ENCODE data around the gene METTL17. TPM values are rescaled to one million over a fixed set of nuclear protein-coding genes. Genes with fewer than 3 reads are reported as not detected.
"Not testable (repeated sequence)": the region's sequence is repeated elsewhere in the genome, so short reads cannot be mapped to it uniquely, and the experiment has no call there.

Gene METTL17
- total and polyA plus RNA-seq, 2 donors (not counting 3 experiments of a cell fraction or from before 2014, with no cell fraction given): 60.6 to 90.6 TPM

DNA sequence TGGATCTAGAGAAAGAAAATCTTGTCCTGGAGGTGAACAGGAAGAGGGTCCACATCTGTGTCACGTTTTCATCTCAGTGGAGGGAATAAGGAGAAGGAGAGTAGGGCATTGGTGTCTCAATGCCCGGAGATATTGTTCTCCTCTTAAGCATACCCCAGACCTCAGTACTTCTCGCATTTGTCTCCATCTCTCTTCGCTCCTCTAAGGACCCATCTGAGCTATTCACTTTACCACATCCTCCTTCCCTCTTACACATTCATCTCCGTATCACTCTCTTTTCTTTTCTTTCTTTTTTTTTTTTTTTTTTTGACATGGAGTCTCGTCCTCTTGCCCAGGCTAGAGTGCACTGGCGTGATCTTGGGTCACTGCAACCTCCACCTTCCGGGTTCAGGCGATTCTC, 43.1 kb upstream of the METTL17 start:
- CTCF ChIA-PET; H4K20me1 ChIP-seq (replicated peaks; ENCODE audit: control insufficient read depth, extremely low read depth, insufficient read depth, low read length); H3K4me1 ChIP-seq (ENCODE audit: control insufficient read depth, extremely low read depth, insufficient read depth, low read length); H3K9me3 ChIP-seq (replicated peaks; ENCODE audit: control insufficient read depth, insufficient read depth, low read length); intact Hi-C loops (cut with micrococcal nuclease); FAIRE-seq; H3K4me2 ChIP-seq (ENCODE audit: insufficient read depth, low read length); H3K36me3 ChIP-seq (ENCODE audit: control insufficient read depth in 2 of 2, extremely low read depth in 1 of 2, insufficient read depth in 2 of 2, low read length in 2 of 2); H3K9me1 ChIP-seq (replicated peaks; ENCODE audit: control insufficient read depth, extremely low read depth, insufficient read depth, low read length); H3K4me3 ChIP-seq (replicated peaks in 1 of 3; ENCODE audit: insufficient read depth in 1 of 3, low read depth in 1 of 3, low read length in 3 of 3); DNase-seq (ENCODE audit: low read depth, low spot score); POLR2A ChIA-PET; dilution Hi-C loops (cut with MboI; ENCODE audit: extremely low pct_ligation_motif_present, low sequenced_read_pairs); H3K27me3 ChIP-seq (ENCODE audit: control insufficient read depth in 2 of 2, insufficient read depth in 2 of 2, low read length in 2 of 2); H3K27ac ChIP-seq (ENCODE audit: insufficient read depth, low read depth, low read length); H3K79me2 ChIP-seq (ENCODE audit: control insufficient read depth, insufficient read depth, low read length); H3K9ac ChIP-seq (replicated peaks; ENCODE audit: extremely low read depth, insufficient read depth, low read length); BruUV-seq (replicated peaks); H2AFZ ChIP-seq (ENCODE audit: low read depth, low read length): not testable (repeated sequence)

GRCh38 chr14:20954736-20955537, 34.8 kb upstream of the METTL17 start, which contains the start of gene RNASE2:
RNASE2 (plus strand) TSS chr14:20955487; CDS start chr14:20955772, 285 bp downstream.
- POLR2A ChIA-PET; H4K20me1 ChIP-seq (replicated peaks; ENCODE audit: control insufficient read depth, extremely low read depth, insufficient read depth, low read length); H3K4me1 ChIP-seq (ENCODE audit: control insufficient read depth, extremely low read depth, insufficient read depth, low read length); H3K27me3 ChIP-seq (ENCODE audit: control insufficient read depth in 2 of 2, insufficient read depth in 2 of 2, low read length in 2 of 2); H3K9me1 ChIP-seq (replicated peaks; ENCODE audit: control insufficient read depth, extremely low read depth, insufficient read depth, low read length); intact Hi-C loops (cut with micrococcal nuclease); H3K4me3 ChIP-seq (replicated peaks in 1 of 3; ENCODE audit: insufficient read depth in 1 of 3, low read depth in 1 of 3, low read length in 3 of 3); FAIRE-seq; DNase-seq (ENCODE audit: low read depth, low spot score); H2AFZ ChIP-seq (ENCODE audit: low read depth, low read length); H3K36me3 ChIP-seq (ENCODE audit: control insufficient read depth in 2 of 2, extremely low read depth in 1 of 2, insufficient read depth in 2 of 2, low read length in 2 of 2); dilution Hi-C loops (cut with MboI; ENCODE audit: extremely low pct_ligation_motif_present, low sequenced_read_pairs); H3K4me2 ChIP-seq (ENCODE audit: insufficient read depth, low read length); H3K9ac ChIP-seq (replicated peaks; ENCODE audit: extremely low read depth, insufficient read depth, low read length); H3K27ac ChIP-seq (ENCODE audit: insufficient read depth, low read depth, low read length); H3K9me3 ChIP-seq (replicated peaks; ENCODE audit: control insufficient read depth, insufficient read depth, low read length); BruUV-seq (replicated peaks); H3K79me2 ChIP-seq (ENCODE audit: control insufficient read depth, insufficient read depth, low read length): not testable (repeated sequence)
- CTCF ChIA-PET: interaction anchor here (0.8 to 1.1 kb wide), 2 partner anchors 17 to 50 kb away, joined by 3 to 5 read pairs; no protein-coding TSS in a partner anchor

GRCh38 chr14:20955538-20955873, 34.3 kb upstream of the METTL17 start:
- intact Hi-C loops (cut with micrococcal nuclease); POLR2A ChIA-PET: not testable (repeated sequence)

More at GRCh38 chr14:20955538-20955873, 34.3 kb upstream of the METTL17 start:
- BruUV-seq (replicated peaks); H3K9ac ChIP-seq (replicated peaks; ENCODE audit: extremely low read depth, insufficient read depth, low read length); H3K9me1 ChIP-seq (replicated peaks; ENCODE audit: control insufficient read depth, extremely low read depth, insufficient read depth, low read length); H3K9me3 ChIP-seq (replicated peaks; ENCODE audit: control insufficient read depth, insufficient read depth, low read length); H3K36me3 ChIP-seq (ENCODE audit: control insufficient read depth in 2 of 2, extremely low read depth in 1 of 2, insufficient read depth in 2 of 2, low read length in 2 of 2); FAIRE-seq; H4K20me1 ChIP-seq (replicated peaks; ENCODE audit: control insufficient read depth, extremely low read depth, insufficient read depth, low read length); H3K79me2 ChIP-seq (ENCODE audit: control insufficient read depth, insufficient read depth, low read length); H3K4me2 ChIP-seq (ENCODE audit: insufficient read depth, low read length); DNase-seq (ENCODE audit: low read depth, low spot score); H2AFZ ChIP-seq (ENCODE audit: low read depth, low read length); H3K4me3 ChIP-seq (replicated peaks in 1 of 3; ENCODE audit: insufficient read depth in 1 of 3, low read depth in 1 of 3, low read length in 3 of 3); H3K27me3 ChIP-seq (ENCODE audit: control insufficient read depth in 2 of 2, insufficient read depth in 2 of 2, low read length in 2 of 2); dilution Hi-C loops (cut with MboI; ENCODE audit: extremely low pct_ligation_motif_present, low sequenced_read_pairs); H3K27ac ChIP-seq (ENCODE audit: insufficient read depth, low read depth, low read length); H3K4me1 ChIP-seq (ENCODE audit: control insufficient read depth, extremely low read depth, insufficient read depth, low read length): not testable (repeated sequence)
- CTCF ChIA-PET: interaction anchor here (0.8 to 1.1 kb wide), 2 partner anchors 16 to 50 kb away, joined by 3 to 5 read pairs; no protein-coding TSS in a partner anchor

Data from endothelial cell of umbilical vein (primary cell).